H9 (cell line): ENCODE measurements around the gene UBA1. TPM values are rescaled to one million over a fixed set of nuclear protein-coding genes. Genes with fewer than 3 reads are reported as not detected.

Experiments used
- DNase-seq: peaks from one replicate; pipeline ENCODE4 v3.0.0-alpha.2; 2017
- H2AFZ ChIP-seq: one replicate; pipeline ENCODE4 v1.6.1; 2013; ENCODE audit warnings: mild to moderate bottlenecking, low read length, control low read depth, moderate library complexity
- H2AK5ac ChIP-seq: 2 replicates; pipeline ENCODE4 v1.6.1; 2013; ENCODE audit warnings: low read length, control low read depth, mixed read lengths; ENCODE audit not compliant: insufficient read length
- H2BK120ac ChIP-seq: one replicate; pipeline ENCODE4 v1.6.1; 2013; ENCODE audit warnings: low read depth, mild to moderate bottlenecking, low read length, control low read depth, inconsistent platforms; ENCODE audit not compliant: poor library complexity, severe bottlenecking
- H2BK12ac ChIP-seq: 2 replicates; pipeline ENCODE4 v1.6.1; 2013; ENCODE audit warnings: low read length, control low read depth, mixed read lengths, low read depth; ENCODE audit not compliant: insufficient read length
- H2BK15ac ChIP-seq: 2 replicates; pipeline ENCODE4 v1.6.1; 2013; ENCODE audit warnings: low read depth, low read length, control low read depth
- H2BK20ac ChIP-seq: one replicate; pipeline ENCODE4 v1.6.1; 2013; ENCODE audit warnings: low read depth, mild to moderate bottlenecking, low read length, control low read depth, inconsistent platforms; ENCODE audit not compliant: poor library complexity, severe bottlenecking
- H2BK5ac ChIP-seq: 2 replicates; pipeline ENCODE4 v1.6.1; 2013; ENCODE audit warnings: low read length, control low read depth, mixed read lengths; ENCODE audit not compliant: insufficient read length
- H3K14ac ChIP-seq: 2 replicates; pipeline ENCODE4 v1.6.1; 2013; ENCODE audit warnings: low read length, control low read depth; ENCODE audit not compliant: insufficient read depth
- H3K18ac ChIP-seq: 2 replicates; pipeline ENCODE4 v1.6.1; 2013; ENCODE audit warnings: low read depth, mild to moderate bottlenecking, mixed read lengths, low read length, control low read depth; ENCODE audit not compliant: insufficient read length
- H3K23ac ChIP-seq: 2 replicates; pipeline ENCODE4 v1.6.1; 2013; ENCODE audit warnings: low read length, control low read depth, mixed read lengths, low read depth; ENCODE audit not compliant: insufficient read length
- H3K23me2 ChIP-seq: 2 replicates; pipeline ENCODE4 v1.6.1; 2013; ENCODE audit warnings: low read depth, mild to moderate bottlenecking, mixed read lengths, low read length, control low read depth; ENCODE audit not compliant: insufficient read length, poor library complexity, severe bottlenecking
- H3K27ac ChIP-seq: 2 replicates; pipeline ENCODE4 v1.5.1; 2013; ENCODE audit warnings: low read length, control low read depth, mixed read lengths, low read depth; ENCODE audit not compliant: insufficient read length
- H3K27me3 ChIP-seq: 2 replicates; pipeline ENCODE4 v1.6.1; 2013; ENCODE audit warnings: low read length, control low read depth, inconsistent platforms; ENCODE audit not compliant: insufficient read depth
- H3K4ac ChIP-seq: 2 replicates; pipeline ENCODE4 v1.6.1; 2013; ENCODE audit warnings: low read depth, mild to moderate bottlenecking, control low read depth, inconsistent platforms, low read length, moderate library complexity
- H3K4me1 ChIP-seq: 2 replicates; pipeline ENCODE4 v1.6.1; 2013; ENCODE audit warnings: low read length, control low read depth, inconsistent platforms; ENCODE audit not compliant: insufficient read depth
- H3K4me2 ChIP-seq: 2 replicates; pipeline ENCODE4 v1.6.1; 2013; ENCODE audit warnings: low read length, control low read depth, mixed read lengths; ENCODE audit not compliant: insufficient read length, insufficient read depth
- H3K56ac ChIP-seq: 2 replicates; pipeline ENCODE4 v1.6.1; 2013; ENCODE audit warnings: low read depth, mild to moderate bottlenecking, mixed read lengths, low read length, control low read depth; ENCODE audit not compliant: insufficient read length
- H3K79me1 ChIP-seq: 2 replicates; pipeline ENCODE4 v1.6.1; 2013; ENCODE audit warnings: low read depth, mild to moderate bottlenecking, moderate library complexity, low read length, control low read depth, inconsistent platforms; ENCODE audit not compliant: insufficient read depth, poor library complexity, severe bottlenecking
- H3K79me2 ChIP-seq: 2 replicates; pipeline ENCODE4 v1.6.1; 2013; ENCODE audit warnings: low read length, control low read depth, inconsistent platforms; ENCODE audit not compliant: insufficient read depth
- H3K9ac ChIP-seq: 2 replicates; pipeline ENCODE4 v1.6.1; 2013; ENCODE audit warnings: low read length, control low read depth, mixed read lengths; ENCODE audit not compliant: insufficient read length; ENCODE audit errors: extremely low read depth
- H3K9me3 ChIP-seq: one replicate; pipeline ENCODE4 v1.6.1; 2013; ENCODE audit warnings: low read depth, low read length, inconsistent platforms; ENCODE audit not compliant: control insufficient read depth
- H3T11ph ChIP-seq: one replicate; pipeline ENCODE4 v1.6.1; 2013; ENCODE audit warnings: mild to moderate bottlenecking, low read length, control low read depth, inconsistent platforms
- H4K20me1 ChIP-seq: one replicate; pipeline ENCODE4 v1.6.1; 2013; ENCODE audit not compliant: control insufficient read depth, insufficient read length, insufficient read depth
- H4K5ac ChIP-seq: 2 replicates; pipeline ENCODE4 v1.6.1; 2013; ENCODE audit warnings: low read depth, mild to moderate bottlenecking, mixed read lengths, low read length, control low read depth; ENCODE audit not compliant: insufficient read length
- H4K8ac ChIP-seq: replicated peaks from 2 replicates; pipeline ENCODE4 v1.6.1; 2013; ENCODE audit warnings: low read length, control low read depth, mixed read lengths, low read depth; ENCODE audit not compliant: insufficient read length
- H4K91ac ChIP-seq: 2 replicates; pipeline ENCODE4 v1.6.1; 2013; ENCODE audit warnings: low read depth, mild to moderate bottlenecking, moderate library complexity, mixed read lengths, low read length, control low read depth; ENCODE audit not compliant: insufficient read length
- H3K27ac Mint-ChIP-seq, 3 experiments: 2 replicates in 2 of 3; 3 replicates in 1 of 3; pipeline ENCODE4 v1.8.0; 2020 to 2021; ENCODE audit warnings: mixed read lengths in 3 of 3, mild to moderate bottlenecking in 1 of 3, moderate library complexity in 1 of 3
- H3K27me3 Mint-ChIP-seq: 2 replicates; pipeline ENCODE4 v1.8.0; 2021; ENCODE audit warnings: low read depth, mild to moderate bottlenecking, moderate library complexity, mixed read lengths
- H3K36me3 Mint-ChIP-seq, 3 experiments: 2 replicates in 2 of 3; 3 replicates in 1 of 3; pipeline ENCODE4 v1.8.0; 2020 to 2021; ENCODE audit warnings: low read depth in 3 of 3, mixed read lengths in 3 of 3; ENCODE audit not compliant: insufficient read depth in 1 of 3
- H3K4me1 Mint-ChIP-seq, 2 experiments: 2 replicates each; pipeline ENCODE4 v1.8.0; 2020; ENCODE audit warnings: mixed read lengths in 2 of 2
- H3K4me3 Mint-ChIP-seq, 2 experiments: 2 replicates in 1 of 2; 3 replicates in 1 of 2; pipeline ENCODE4 v1.8.0; 2020 to 2021; ENCODE audit warnings: mild to moderate bottlenecking in 2 of 2, mixed read lengths in 2 of 2, moderate library complexity in 1 of 2
- H3K9me3 Mint-ChIP-seq, 2 experiments: 2 replicates in 1 of 2; 3 replicates in 1 of 2; pipeline ENCODE4 v1.8.0; 2020; ENCODE audit warnings: mild to moderate bottlenecking in 2 of 2, mixed read lengths in 2 of 2, moderate library complexity in 1 of 2
- WGBS: extraction: QIAGEN DNeasy Blood & Tissue Kit; methylation state at CpG from one replicate; pipeline ENCODE4 v1.1.7; 2013; ENCODE audit warnings: missing lambda C conversion rate, low lambda C conversion rate, mixed read lengths; ENCODE audit not compliant: insufficient read length; ENCODE audit errors: extremely low coverage; 5-methylcytosine and 5-hydroxymethylcytosine counted together
- total RNA-seq: library from RNA; stranded (reverse); gene quantifications from 2 replicates; pipeline ENCODE4 v1.2.1, GENCODE V29; 2021
- TF ChIP-seq, protein P1 (sequence below): fragments of 200-600 bp; sonication (generic); conservative IDR thresholded peaks from 3 replicates; pipeline ENCODE4 v1.8.0; 2021; ENCODE audit warnings: antibody characterized with exemption, mild to moderate bottlenecking

Gene UBA1
- total RNA-seq, 1 experiment from 2014 or later: 427 TPM

GRCh38 chrX:47224266-47224895 is 30.8 kb downstream of the UBA1 start:
- Histone ChIP-seq H3K56ac (no peak overlapping the region), H2BK20ac (no peak overlapping the region), H3K18ac (no peak overlapping the region), H2AFZ (no peak overlapping the region), H3K23ac (no peak overlapping the region), H3K14ac (no peak overlapping the region), H3K27me3 (no peaks in the 10 kb centered on the region), H3K4me1 (peaks cover 6% of the 10 kb centered on the region; the same call in 1 of the 2 replicates), H2BK12ac (no peak overlapping the region), H4K91ac (no peak overlapping the region), H3K27ac (no peak overlapping the region), H2BK5ac (no peak overlapping the region), H3K23me2 (peaks cover 8% of the 10 kb centered on the region), H4K20me1 (peaks cover under 1% of the 10 kb centered on the region), H2BK15ac (no peak overlapping the region), H4K8ac (no peak overlapping the region), H3K4ac (no peak overlapping the region), H3K79me2 (peaks cover 22% of the 10 kb centered on the region; the same call in 1 of the 2 replicates), H3K9ac (no peak overlapping the region), H2BK120ac (no peak overlapping the region), H2AK5ac (no peak overlapping the region), H4K5ac (no peak overlapping the region), H3K79me1 (peaks cover 5% of the 10 kb centered on the region), H3K4me2 (no peak overlapping the region), H3T11ph (no peak overlapping the region), H3K9me3 (no peaks in the 10 kb centered on the region)
- peaks cover 16 to 17% of the 10 kb centered on the region in 2 experiments for H3K4me1 Mint-ChIP-seq
- peak overlapping the region in 1 of 3 experiments; percentile 52; a peak in 1 of 7 replicates for H3K27ac Mint-ChIP-seq
- H3K27me3 Mint-ChIP-seq: no peaks in the 10 kb centered on the region; the same call in 1 of the 2 replicates
- no CpG with 5 or more reads among the region's 17 CpGs for WGBS
- peaks cover 81 to 90% (median 84%) of the 10 kb centered on the region in 3 experiments for H3K36me3 Mint-ChIP-seq
- H3K4me3 Mint-ChIP-seq: no peak overlapping the region; a peak in 1 of 5 replicates
- no peak for DNase-seq
- TF ChIP-seq, protein P1, sequence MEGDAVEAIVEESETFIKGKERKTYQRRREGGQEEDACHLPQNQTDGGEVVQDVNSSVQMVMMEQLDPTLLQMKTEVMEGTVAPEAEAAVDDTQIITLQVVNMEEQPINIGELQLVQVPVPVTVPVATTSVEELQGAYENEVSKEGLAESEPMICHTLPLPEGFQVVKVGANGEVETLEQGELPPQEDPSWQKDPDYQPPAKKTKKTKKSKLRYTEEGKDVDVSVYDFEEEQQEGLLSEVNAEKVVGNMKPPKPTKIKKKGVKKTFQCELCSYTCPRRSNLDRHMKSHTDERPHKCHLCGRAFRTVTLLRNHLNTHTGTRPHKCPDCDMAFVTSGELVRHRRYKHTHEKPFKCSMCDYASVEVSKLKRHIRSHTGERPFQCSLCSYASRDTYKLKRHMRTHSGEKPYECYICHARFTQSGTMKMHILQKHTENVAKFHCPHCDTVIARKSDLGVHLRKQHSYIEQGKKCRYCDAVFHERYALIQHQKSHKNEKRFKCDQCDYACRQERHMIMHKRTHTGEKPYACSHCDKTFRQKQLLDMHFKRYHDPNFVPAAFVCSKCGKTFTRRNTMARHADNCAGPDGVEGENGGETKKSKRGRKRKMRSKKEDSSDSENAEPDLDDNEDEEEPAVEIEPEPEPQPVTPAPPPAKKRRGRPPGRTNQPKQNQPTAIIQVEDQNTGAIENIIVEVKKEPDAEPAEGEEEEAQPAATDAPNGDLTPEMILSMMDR: no peak
- H3K9me3 Mint-ChIP-seq: no peaks in the 10 kb centered on the region; a peak in 1 of 5 replicates
